ENCODE data around the gene BPIFB4.

- no peak for TF ChIP-seq CTCF (IDR thresholded peaks at IDR 0.05)
- no peak for TF ChIP-seq TCF7L2 (IDR thresholded peaks at IDR 0.05; ENCODE audit: low read depth, low read length)
- TF ChIP-seq POLR2AphosphoS5 (IDR thresholded peaks at IDR 0.05; ENCODE audit: low read depth, low read length): no peak
- TF ChIP-seq REST (IDR thresholded peaks at IDR 0.05; ENCODE audit: insufficient read depth in 1 of 2, low read depth in 2 of 2, low read length in 1 of 2): no peak
Measured at GRCh38 chr20:33127422-33128097, 48.1 kb downstream of the BPIFB4 start.
